Measurements from ENCODE around the gene PDILT. TPM values are rescaled to one million over a fixed set of nuclear protein-coding genes. Genes with fewer than 3 reads are reported as not detected.

The PDILT gene
- total RNA-seq, 1 experiment from 2014 or later: not detected

- no peaks in the 10 kb centered on the region for H3K9me3 Mint-ChIP-seq
- CTCF ChIA-PET: interaction anchor here (0.8 kb wide), 1 partner anchor 61 kb away, joined by 3 read pairs; no protein-coding TSS in a partner anchor
- no peak overlapping the region for H3K27ac Mint-ChIP-seq
- no peak for ATAC-seq
- H3K27me3 Mint-ChIP-seq (ENCODE audit: low read depth): no peaks in the 10 kb centered on the region
- no peaks in the 10 kb centered on the region for H3K36me3 Mint-ChIP-seq
- TF ChIP-seq CREB1 (CRISPR knock-in tag; IDR thresholded peaks at IDR 0.05) (no peak), ZNF281 (CRISPR knock-in tag; IDR thresholded peaks at IDR 0.05) (no peak), ATF1 (CRISPR knock-in tag; IDR thresholded peaks at IDR 0.05) (no peak), ERG (CRISPR knock-in tag; IDR thresholded peaks at IDR 0.05) (no peak), GRHL2 (CRISPR knock-in tag; IDR thresholded peaks at IDR 0.05; ENCODE audit: insufficient replicate concordance, severe bottlenecking) (no peak), CBFB (CRISPR knock-in tag; IDR thresholded peaks at IDR 0.05; ENCODE audit: low read depth) (no peak), OVOL2 (CRISPR knock-in tag; IDR thresholded peaks at IDR 0.05; ENCODE audit: borderline replicate concordance) (no peak), EMX1 (CRISPR knock-in tag; IDR thresholded peaks at IDR 0.05) (no peak), ATF2 (CRISPR knock-in tag; IDR thresholded peaks at IDR 0.05; ENCODE audit: borderline replicate concordance, low read depth) (no peak)
- POLR2A ChIA-PET: no interaction called here
- peaks cover 5% of the 10 kb centered on the region; the same call in 1 of the 2 replicates for H3K4me1 Mint-ChIP-seq
- H3K4me3 Mint-ChIP-seq: no peak overlapping the region
- DNase-seq (ENCODE audit: low spot score): no peak
Measured at GRCh38 chr16:20322696-20323095, 81.8 kb downstream of the PDILT start.

GRCh38 chr16:20321671-20322070 is 82.9 kb downstream of the PDILT start:
- Mint-ChIP-seq H3K9me3 (no peaks in the 10 kb centered on the region), H3K27ac (no peak overlapping the region), H3K36me3 (no peaks in the 10 kb centered on the region), H3K27me3 (ENCODE audit: low read depth) (no peaks in the 10 kb centered on the region), H3K4me1 (peaks cover 5% of the 10 kb centered on the region; the same call in 1 of the 2 replicates), H3K4me3 (no peak overlapping the region)
- DNase-seq (ENCODE audit: low spot score) (no peak), ATAC-seq (no peak)
- ChIA-PET CTCF (no interaction called here), POLR2A (no interaction called here)
- TF ChIP-seq AR (CRISPR knock-in tag; IDR thresholded peaks at IDR 0.05) (no peak), GRHL2 (CRISPR knock-in tag; IDR thresholded peaks at IDR 0.05; ENCODE audit: insufficient replicate concordance, severe bottlenecking) (no peak), TP53 (CRISPR knock-in tag; IDR thresholded peaks at IDR 0.05) (no peak), HMGXB4 (CRISPR knock-in tag; IDR thresholded peaks at IDR 0.05) (no peak), ELF4 (CRISPR knock-in tag; IDR thresholded peaks at IDR 0.05; ENCODE audit: low read depth) (no peak), ZNF219 (CRISPR knock-in tag; IDR thresholded peaks at IDR 0.05; ENCODE audit: borderline replicate concordance) (no peak), USF1 (CRISPR knock-in tag; IDR thresholded peaks at IDR 0.05) (no peak), CREM (CRISPR knock-in tag; IDR thresholded peaks at IDR 0.05) (no peak), ESRRA (CRISPR knock-in tag; IDR thresholded peaks at IDR 0.05; ENCODE audit: borderline replicate concordance) (no peak), GTF2I (CRISPR knock-in tag; conservative IDR thresholded peaks at IDR 0.05) (no peak), ATF3 (CRISPR knock-in tag; conservative IDR thresholded peaks at IDR 0.05) (no peak), JUN (CRISPR knock-in tag; IDR thresholded peaks at IDR 0.05) (no peak), TCF7 (CRISPR knock-in tag; IDR thresholded peaks at IDR 0.05; ENCODE audit: low read depth) (no peak), E2F4 (CRISPR knock-in tag; IDR thresholded peaks at IDR 0.05; ENCODE audit: borderline replicate concordance, low read depth) (no peak), HMGA2 (CRISPR knock-in tag; IDR thresholded peaks at IDR 0.05) (no peak)
